Endothelial cell of umbilical vein (primary cell): Measurements from ENCODE around the gene BCCIP. TPM values are rescaled to one million over a fixed set of nuclear protein-coding genes. Genes with fewer than 3 reads are reported as not detected.

Source experiments
- BruUV-seq: library from RNA; stranded (reverse); fragments of 400-500 nt; replicated peaks from 2 replicates; lab custom pipeline; 2021; lab: Mats Ljungman, UMichigan
- CTCF ChIA-PET: fragments of 300-600, 350-600 bp; sonication (Branson Sonifier 250); formaldehyde crosslinking; loops from one replicate; lab custom pipeline; 2021; ENCODE audit warnings: antibody characterized with exemption, inconsistent platforms; lab: Charles Lee
- POLR2A ChIA-PET: fragments of 300-600, 350-600 bp; sonication (Branson Sonifier 250); formaldehyde crosslinking; loops from one replicate; lab custom pipeline; 2021; ENCODE audit warnings: antibody characterized with exemption, inconsistent platforms; lab: Charles Lee
- DNase-seq: peaks from one replicate; pipeline ENCODE4 v3.0.0-alpha.2; 2011; ENCODE audit warnings: low read depth, low spot score
- FAIRE-seq: peaks from 2 replicates; lab custom pipeline; 2011; peaks lifted over from hg19 to GRCh38; lab: Jason Lieb, UNC
- H2AFZ ChIP-seq: 2 replicates; pipeline ENCODE4 v1.6.0; 2012; ENCODE audit warnings: low read depth, low read length, control low read depth, inconsistent platforms
- H3K27ac ChIP-seq: 2 replicates; pipeline ENCODE4 v1.5.1; 2011; ENCODE audit warnings: low read depth, mild to moderate bottlenecking, control low read depth, low read length, moderate library complexity; ENCODE audit not compliant: insufficient read depth
- H3K27me3 ChIP-seq, 2 experiments: 2 replicates each; pipeline versions ENCODE4 v1.6.0 to v1.6.1; 2011; ENCODE audit warnings: low read length in 2 of 2, mixed read lengths in 1 of 2; ENCODE audit not compliant: control insufficient read depth in 2 of 2, insufficient read depth in 2 of 2
- H3K36me3 ChIP-seq, 2 experiments: 2 replicates in 1 of 2; 3 replicates in 1 of 2; pipeline ENCODE4 v1.5.1; 2011; ENCODE audit warnings: low read length in 2 of 2, mild to moderate bottlenecking in 1 of 2, moderate library complexity in 1 of 2; ENCODE audit not compliant: control insufficient read depth in 2 of 2, insufficient read depth in 2 of 2; ENCODE audit errors: extremely low read depth in 1 of 2
- H3K4me1 ChIP-seq: 3 replicates; pipeline ENCODE4 v1.5.1; 2011; ENCODE audit warnings: mild to moderate bottlenecking, low read length; ENCODE audit not compliant: control insufficient read depth, insufficient read depth; ENCODE audit errors: extremely low read depth
- H3K4me2 ChIP-seq: 2 replicates; pipeline ENCODE4 v1.6.1; 2011; ENCODE audit warnings: low read length, control low read depth, mixed read lengths; ENCODE audit not compliant: insufficient read depth
- H3K4me3 ChIP-seq, 3 experiments: fragments of 200-600 bp in 1 of 3; sonication (generic), shearing (Covaris generic) in 1 of 3; replicated peaks in 1 of 3; 2 replicates each; pipeline ENCODE4 v1.5.1; 2011 to 2016; ENCODE audit warnings: control low read depth in 3 of 3, low read length in 3 of 3, mild to moderate bottlenecking in 2 of 3, inconsistent platforms in 1 of 3, low read depth in 1 of 3, moderate library complexity in 1 of 3; ENCODE audit not compliant: insufficient read depth in 1 of 3
- H3K79me2 ChIP-seq: 2 replicates; pipeline ENCODE4 v1.6.0; 2012; ENCODE audit warnings: low read length, inconsistent platforms; ENCODE audit not compliant: control insufficient read depth, insufficient read depth
- H3K9ac ChIP-seq: replicated peaks from 2 replicates; pipeline ENCODE3; 2011; ENCODE audit warnings: low read length, control low read depth; ENCODE audit not compliant: insufficient read depth; ENCODE audit errors: extremely low read depth
- H3K9me1 ChIP-seq: replicated peaks from 3 replicates; pipeline ENCODE4 v1.6.0; 2011; ENCODE audit warnings: mild to moderate bottlenecking, low read length; ENCODE audit not compliant: control insufficient read depth, insufficient read depth; ENCODE audit errors: extremely low read depth
- H3K9me3 ChIP-seq: replicated peaks from 2 replicates; pipeline ENCODE4 v1.5.1; 2012; ENCODE audit warnings: low read length, inconsistent platforms; ENCODE audit not compliant: control insufficient read depth, insufficient read depth
- H4K20me1 ChIP-seq: replicated peaks from 2 replicates; pipeline ENCODE3; 2011; ENCODE audit warnings: mild to moderate bottlenecking, low read length; ENCODE audit not compliant: control insufficient read depth, insufficient read depth; ENCODE audit errors: extremely low read depth
- EZH2 ChIP-seq: IDR thresholded peaks from 2 replicates; pipeline ENCODE4 v1.6.1; 2012; ENCODE audit warnings: borderline replicate concordance, low read depth, mild to moderate bottlenecking, moderate library complexity, low read length, inconsistent platforms; ENCODE audit not compliant: severe bottlenecking
- FOS ChIP-seq: IDR thresholded peaks from 2 replicates; pipeline ENCODE4 v1.6.1; 2011; ENCODE audit warnings: mild to moderate bottlenecking, low read length, moderate library complexity, borderline replicate concordance; ENCODE audit not compliant: insufficient read depth
- JUN ChIP-seq: IDR thresholded peaks from 2 replicates; pipeline ENCODE4 v1.6.1; 2011; ENCODE audit warnings: borderline replicate concordance, low read depth; ENCODE audit not compliant: insufficient read length, insufficient read depth
- MAX ChIP-seq: IDR thresholded peaks from 2 replicates; pipeline ENCODE4 v1.6.1; 2011; ENCODE audit not compliant: insufficient read depth, insufficient read length
- MYC ChIP-seq: IDR thresholded peaks from one replicate; pipeline ENCODE4 v1.6.1; 2011; ENCODE audit warnings: mild to moderate bottlenecking, low read depth, low read length
- POLR2A ChIP-seq: IDR thresholded peaks from 2 replicates; pipeline ENCODE4 v1.6.1; 2012; ENCODE audit warnings: low read depth, mild to moderate bottlenecking, control low read depth, low read length
- POLR2AphosphoS5 ChIP-seq: IDR thresholded peaks from 2 replicates; pipeline ENCODE4 v1.6.1; 2012; ENCODE audit warnings: low read depth, mild to moderate bottlenecking, control low read depth, low read length, moderate library complexity; ENCODE audit not compliant: insufficient read depth
- dilution Hi-C: fragments of 300-500 bp; cut with MboI; formaldehyde crosslinking; loops from one replicate; pipeline ENCODE4 v1.15.0; 2019; ENCODE audit warnings: low sequenced_read_pairs; ENCODE audit not compliant: extremely low pct_ligation_motif_present
- intact Hi-C: fragments of 100-400 bp; cut with micrococcal nuclease; formaldehyde crosslinking; loops from one replicate; pipeline ENCODE4 v1.10.0; 2022
- polyA plus RNA-seq, 4 experiments: library from polyadenylated mRNA; depleted of rRNA in 3 of 4; stranded (reverse) in 3 of 4; unstranded in 1 of 4; fragments of >200 nt; gene quantifications; 2 replicates each; pipeline versions ENCODE4 v1.2.1 to v1.2.3, GENCODE V29; 2011 to 2012; ENCODE audit warnings: missing spikeins in 1 of 4
- total RNA-seq: library from RNA; stranded (reverse); gene quantifications from 2 replicates; pipeline ENCODE4 v1.2.3, GENCODE V29; 2021

BCCIP gene
- total and polyA plus RNA-seq, 2 donors (not counting 3 experiments of a cell fraction or from before 2014, with no cell fraction given) = 14.5 to 73.5 TPM

- H2AFZ ChIP-seq = no peak overlapping the region
- TF ChIP-seq POLR2A = no peak
- TF ChIP-seq EZH2 = no peak
- no peak for TF ChIP-seq POLR2AphosphoS5
- TF ChIP-seq MAX = no peak
- TF ChIP-seq MYC = no peak
- TF ChIP-seq FOS = no peak
- TF ChIP-seq JUN = no peak
- H3K4me1 ChIP-seq = no peaks in the 10 kb centered on the region
- H3K4me2 ChIP-seq = no peak overlapping the region
- H3K27ac ChIP-seq = no peak overlapping the region
- intact Hi-C loops = no loop called here
- H3K27me3 ChIP-seq = no peaks in the 10 kb centered on the region
- no peaks in the 10 kb centered on the region for H4K20me1 ChIP-seq
- POLR2A ChIA-PET = no interaction called here
- H3K4me3 ChIP-seq = no peak overlapping the region
- H3K9me3 ChIP-seq = no peaks in the 10 kb centered on the region
- peaks cover 3 to 6% of the 10 kb centered on the region in 2 experiments for H3K36me3 ChIP-seq
- BruUV-seq = no TSS peak
- CTCF ChIA-PET = no interaction called here
- FAIRE-seq (no peak), DNase-seq (no peak)
- no peak overlapping the region for H3K9ac ChIP-seq
- H3K79me2 ChIP-seq = no peaks in the 10 kb centered on the region
- dilution Hi-C loops = no loop called here
- no peaks in the 10 kb centered on the region for H3K9me1 ChIP-seq
Observed at GRCh38 chr10:125801574-125801973, 21.8 kb upstream of the BCCIP start.

DNA sequence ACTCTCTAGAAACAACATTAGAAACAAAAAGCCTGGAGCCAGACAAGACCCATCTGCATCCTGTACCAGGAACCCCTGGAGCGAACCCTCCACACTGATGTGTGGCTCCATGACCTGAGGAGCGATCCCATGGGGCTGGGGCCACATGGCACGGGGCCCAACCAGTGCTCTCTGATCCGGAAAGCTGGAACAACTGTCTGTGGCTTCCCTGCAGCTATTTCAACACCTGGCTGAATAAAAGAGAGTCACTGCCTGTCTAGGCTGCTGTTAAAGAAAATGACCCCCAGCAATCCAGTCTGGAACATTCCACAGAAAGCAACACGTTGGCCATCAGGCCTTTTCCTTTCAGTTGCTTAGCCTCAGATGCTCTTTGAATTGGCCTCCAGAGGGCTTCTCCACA, 21.2 kb upstream of the BCCIP start:
- H3K36me3 ChIP-seq = peaks cover 3 to 8% of the 10 kb centered on the region in 2 experiments
- H3K27ac ChIP-seq = no peak overlapping the region
- H3K4me3 ChIP-seq = no peak overlapping the region
- TF ChIP-seq MAX (no peak), JUN (no peak), POLR2A (no peak)
- H3K79me2 ChIP-seq = no peaks in the 10 kb centered on the region
- FAIRE-seq (no peak), DNase-seq (no peak)
- H3K9me3 ChIP-seq = no peaks in the 10 kb centered on the region
- dilution Hi-C loops = no loop called here
- BruUV-seq = no TSS peak
- ChIA-PET CTCF (no interaction called here), POLR2A (no interaction called here)
- H3K4me2 ChIP-seq = no peak overlapping the region
- intact Hi-C loops = no loop called here
- H3K9ac ChIP-seq = no peak overlapping the region
- H3K27me3 ChIP-seq = no peaks in the 10 kb centered on the region
- no peaks in the 10 kb centered on the region for H4K20me1 ChIP-seq
- no peaks in the 10 kb centered on the region for H3K9me1 ChIP-seq
- H2AFZ ChIP-seq = no peak overlapping the region
- H3K4me1 ChIP-seq = no peaks in the 10 kb centered on the region
